HT-29 (cell line): ENCODE data around the gene ARL8A. TPM values are rescaled to one million over a fixed set of nuclear protein-coding genes. Genes with fewer than 3 reads are reported as not detected.
A peak's percentile ranks its signal among the peaks of the same experiment; 100 is the strongest.
"Not testable (repeated sequence)": the region's sequence is repeated elsewhere in the genome, so short reads cannot be mapped to it uniquely, and the experiment has no call there.

Experiments used
- DNase-seq: peaks from one replicate; pipeline ENCODE4 v3.0.0-alpha.2; 2015; ENCODE audit warnings: low spot score
- total RNA-seq: library from RNA; depleted of rRNA; stranded (reverse); fragments of >200 nt; shearing (Covaris generic); gene quantifications from 2 replicates; pipeline ENCODE4 v1.2.3, GENCODE V29; 2014; rRNA removed

The ARL8A gene
- total RNA-seq = 17.0 and 21.2 TPM in 2 replicates

DNA sequence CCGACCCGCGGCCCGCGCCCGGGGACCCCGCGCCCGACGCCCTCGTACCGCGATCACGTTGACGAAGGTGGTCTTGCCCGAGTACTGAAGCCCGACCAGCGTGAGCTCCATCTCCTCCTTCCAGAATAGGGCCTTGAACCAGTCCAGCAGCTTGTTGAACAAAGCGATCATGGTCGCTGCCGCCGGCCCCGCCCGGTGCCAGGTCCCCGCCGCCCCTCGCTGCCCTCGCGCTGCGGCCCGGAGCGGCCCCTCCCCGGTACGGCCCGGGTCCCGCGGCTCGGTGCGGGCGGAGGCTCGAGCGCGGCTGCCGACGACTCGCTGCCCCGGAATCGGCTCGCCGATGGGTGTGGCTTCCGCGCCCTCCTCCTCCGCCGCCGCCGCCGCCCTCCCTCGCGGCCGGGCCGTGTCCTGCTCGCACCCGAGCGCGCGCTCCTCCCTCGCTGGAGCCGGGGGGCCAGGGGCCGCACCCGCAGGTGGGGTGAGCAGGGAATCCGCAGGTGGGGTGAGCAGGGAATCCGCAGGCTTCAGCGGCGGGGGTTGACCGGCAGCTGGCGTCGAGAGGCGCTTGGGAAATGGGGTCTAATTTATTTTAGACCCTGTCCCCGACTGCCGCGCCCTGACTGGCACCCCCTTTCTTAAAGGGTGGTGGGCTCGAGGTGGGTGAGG, at the start of gene ARL8A:
TSS of gene ARL8A (minus strand) at position 336 of the 666 bp plus-strand sequence. CDS start at position 171, 165 bp downstream.
- DNase-seq = no peak

DNA sequence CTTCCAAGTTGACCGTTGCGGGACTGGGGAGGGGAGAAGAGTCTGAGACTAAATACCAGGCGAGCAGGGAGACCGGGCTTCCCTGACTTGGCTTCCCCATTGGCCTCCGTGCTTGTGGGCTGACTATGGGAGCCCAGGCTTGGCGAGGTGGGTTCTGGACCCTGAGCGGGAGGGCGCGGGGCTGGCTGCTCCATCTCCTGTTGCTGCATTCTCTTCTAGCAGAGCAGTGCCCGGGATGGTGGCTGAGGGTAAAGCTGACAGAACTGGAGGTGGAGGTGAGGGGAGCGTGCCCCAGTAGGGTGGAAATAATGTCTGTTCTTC, 49.8 kb upstream of the ARL8A start:
- DNase-seq = no peak

DNA sequence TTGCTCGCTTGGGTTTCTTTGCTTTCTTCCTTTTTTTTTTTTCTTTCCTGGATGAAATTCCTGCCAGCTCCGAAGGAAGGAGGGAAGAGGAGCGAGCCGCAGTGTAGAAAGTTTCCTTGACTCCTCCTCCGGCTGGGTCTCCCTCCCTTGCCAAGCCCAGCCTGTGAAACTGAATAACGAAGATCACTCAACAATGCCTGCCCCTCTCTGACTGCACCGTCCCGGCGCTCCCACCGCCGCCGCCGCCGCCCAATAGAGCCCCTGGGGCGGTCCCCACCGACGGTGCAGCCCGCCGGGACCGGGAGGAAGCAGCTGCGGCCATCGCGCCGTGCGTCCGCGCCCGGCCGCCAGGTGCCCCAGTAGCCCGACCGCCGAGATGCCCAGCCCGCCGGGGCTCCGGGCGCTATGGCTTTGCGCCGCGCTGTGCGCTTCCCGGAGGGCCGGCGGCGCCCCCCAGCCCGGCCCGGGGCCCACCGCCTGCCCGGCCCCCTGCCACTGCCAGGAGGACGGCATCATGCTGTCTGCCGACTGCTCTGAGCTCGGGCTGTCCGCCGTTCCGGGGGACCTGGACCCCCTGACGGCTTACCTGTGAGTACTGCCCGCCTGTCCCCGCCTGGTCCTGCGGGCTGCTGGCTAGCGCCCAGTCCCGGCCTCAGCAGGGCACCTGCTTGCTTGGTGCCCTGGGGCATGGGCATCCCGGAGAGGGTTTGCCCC, 49.2 kb upstream of the ARL8A start, which contains the start of gene LGR6:
TSS of gene LGR6 (plus strand) at position 186 of the 714 bp plus-strand sequence. CDS start at position 377, 191 bp downstream.
- no peak for DNase-seq

DNA sequence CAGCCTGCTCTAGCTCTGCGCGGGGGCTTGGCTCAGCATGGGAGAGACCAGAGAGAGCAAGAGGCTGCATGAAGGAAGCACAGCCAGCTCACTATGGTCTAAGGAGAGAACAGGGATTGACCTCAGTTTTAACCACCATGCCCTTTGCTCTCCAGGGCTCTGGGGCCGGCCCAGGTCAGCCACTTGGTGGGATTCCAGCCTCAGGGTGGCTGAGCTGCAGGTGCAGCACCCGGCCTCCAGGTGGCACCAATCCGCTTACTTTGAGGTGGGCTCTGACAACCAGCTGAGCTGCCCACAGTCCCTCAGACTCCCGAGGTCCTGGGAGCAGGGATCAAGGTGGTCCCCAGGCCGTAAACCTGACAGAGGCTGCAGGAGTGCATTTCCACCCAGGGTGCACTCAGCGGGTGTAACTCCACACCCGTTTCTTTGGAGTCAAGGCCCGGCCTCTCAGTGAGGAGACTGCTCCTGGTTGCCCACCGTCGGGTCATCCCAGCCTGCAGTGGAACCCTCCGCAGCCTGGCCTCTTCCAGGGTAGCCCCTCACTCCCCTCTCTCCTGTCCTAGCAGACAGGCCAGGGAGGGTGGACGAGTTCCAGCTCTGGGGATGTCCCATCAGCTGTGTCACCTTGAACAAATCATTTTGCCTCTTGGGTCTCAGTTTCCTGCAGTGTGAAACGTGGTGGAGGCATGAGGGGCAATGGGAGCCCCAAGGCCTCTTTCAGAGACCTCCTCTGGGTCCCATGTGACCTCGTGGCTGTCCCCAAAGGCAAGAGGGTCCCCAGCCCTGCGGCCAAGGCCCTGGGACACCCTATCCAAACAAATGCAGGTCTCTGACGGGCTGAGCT, 48.5 kb upstream of the ARL8A start:
- peak; percentile 66 for DNase-seq

DNA sequence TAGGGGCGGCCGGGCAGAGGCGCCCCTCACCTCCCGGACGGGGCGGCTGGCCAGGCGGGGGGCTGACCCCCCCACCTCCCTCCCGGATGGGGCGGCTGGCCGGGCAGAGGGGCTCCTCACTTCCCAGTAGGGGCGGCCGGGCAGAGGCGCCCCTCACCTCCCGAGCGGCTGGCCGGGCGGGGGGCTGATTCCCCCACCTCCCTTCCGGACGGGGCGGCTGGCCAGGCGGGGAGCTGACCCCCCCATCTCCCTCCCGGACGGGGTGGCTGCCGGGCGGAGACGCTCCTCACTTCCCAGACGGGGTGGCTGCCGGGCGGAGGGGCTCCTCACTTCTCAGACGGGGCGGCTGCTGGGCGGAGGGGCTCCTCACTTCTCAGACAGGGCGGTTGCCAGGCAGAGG, 46.9 kb upstream of the ARL8A start:
- DNase-seq = not testable (repeated sequence)

DNA sequence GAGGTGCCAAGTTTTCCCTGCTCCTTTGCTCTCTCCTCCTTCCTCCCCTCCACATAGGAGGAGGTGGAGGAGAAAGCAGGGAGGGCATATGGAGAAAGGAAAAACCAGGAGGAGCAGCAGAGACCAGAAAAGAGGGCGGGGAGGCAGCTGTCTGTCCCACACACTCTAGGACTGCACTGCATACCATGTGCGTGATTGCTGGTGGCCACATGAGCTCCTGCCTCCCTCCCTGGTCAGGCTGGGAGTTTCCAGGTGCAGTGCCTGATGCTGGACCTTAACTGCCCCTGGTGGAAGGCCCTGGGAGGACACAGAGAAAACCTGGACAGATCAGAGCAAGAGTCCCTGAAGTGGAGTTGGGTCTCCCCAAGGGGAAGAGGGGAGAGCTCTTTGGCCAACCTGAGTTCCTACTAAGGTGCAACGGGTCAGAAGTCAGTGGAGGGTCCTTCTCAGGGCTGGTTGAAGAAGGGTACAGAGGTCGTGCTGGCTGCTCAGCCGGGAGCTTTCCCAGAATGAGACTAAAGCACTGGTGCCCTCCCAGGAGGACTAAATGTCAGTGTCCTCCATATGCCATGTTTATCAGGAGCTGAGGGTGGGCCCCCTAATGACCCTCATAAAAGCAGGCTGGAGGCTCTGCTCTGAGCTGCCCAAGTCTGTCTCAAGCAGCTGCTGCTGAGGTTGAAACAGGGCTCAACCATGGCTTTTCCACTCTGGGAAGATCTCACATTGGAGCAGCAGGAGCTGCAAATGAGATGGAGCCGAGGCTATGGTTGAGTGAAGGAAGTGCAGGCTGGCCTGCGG, 45.6 kb upstream of the ARL8A start:
- peak; percentile 30 for DNase-seq

DNA sequence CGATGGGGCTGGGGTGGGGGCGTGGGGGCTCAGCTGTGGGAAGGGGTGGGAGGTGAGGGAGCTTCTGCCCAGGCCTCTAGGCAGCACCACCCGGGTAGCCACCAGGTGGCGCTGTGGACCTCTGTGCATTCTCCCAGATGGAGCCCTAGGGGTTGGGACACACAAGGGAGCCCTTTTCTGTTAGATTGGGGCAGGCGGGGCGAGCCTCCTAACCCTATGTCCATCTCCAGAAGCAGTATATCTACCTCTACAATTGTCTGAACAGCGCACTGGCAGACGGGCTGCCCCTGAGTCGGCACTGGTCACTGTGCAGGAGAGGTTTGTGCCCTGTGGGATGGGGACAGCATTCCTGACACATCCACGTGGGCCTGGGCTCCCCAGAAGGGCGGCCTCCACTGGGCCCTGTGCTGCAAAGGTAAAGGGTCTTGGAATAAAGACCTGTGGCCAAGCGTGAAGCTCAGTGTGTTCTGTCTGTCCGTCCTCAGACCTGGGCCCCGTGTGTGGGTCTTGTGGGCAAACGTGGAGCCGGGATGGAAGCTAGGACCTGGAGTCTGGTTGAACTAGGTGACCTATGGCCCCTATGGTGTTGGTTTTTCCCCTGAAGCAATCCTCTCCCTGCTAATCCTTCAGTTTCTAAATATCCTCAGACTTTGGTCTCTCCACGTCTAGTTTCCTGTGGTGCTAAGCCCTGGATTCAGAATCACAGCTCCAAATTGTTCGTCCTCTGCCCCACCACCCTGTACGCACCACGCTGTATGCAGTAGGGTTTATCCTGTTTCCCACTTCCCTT, 44.7 kb upstream of the ARL8A start:
- peak; percentile 84 for DNase-seq

DNA sequence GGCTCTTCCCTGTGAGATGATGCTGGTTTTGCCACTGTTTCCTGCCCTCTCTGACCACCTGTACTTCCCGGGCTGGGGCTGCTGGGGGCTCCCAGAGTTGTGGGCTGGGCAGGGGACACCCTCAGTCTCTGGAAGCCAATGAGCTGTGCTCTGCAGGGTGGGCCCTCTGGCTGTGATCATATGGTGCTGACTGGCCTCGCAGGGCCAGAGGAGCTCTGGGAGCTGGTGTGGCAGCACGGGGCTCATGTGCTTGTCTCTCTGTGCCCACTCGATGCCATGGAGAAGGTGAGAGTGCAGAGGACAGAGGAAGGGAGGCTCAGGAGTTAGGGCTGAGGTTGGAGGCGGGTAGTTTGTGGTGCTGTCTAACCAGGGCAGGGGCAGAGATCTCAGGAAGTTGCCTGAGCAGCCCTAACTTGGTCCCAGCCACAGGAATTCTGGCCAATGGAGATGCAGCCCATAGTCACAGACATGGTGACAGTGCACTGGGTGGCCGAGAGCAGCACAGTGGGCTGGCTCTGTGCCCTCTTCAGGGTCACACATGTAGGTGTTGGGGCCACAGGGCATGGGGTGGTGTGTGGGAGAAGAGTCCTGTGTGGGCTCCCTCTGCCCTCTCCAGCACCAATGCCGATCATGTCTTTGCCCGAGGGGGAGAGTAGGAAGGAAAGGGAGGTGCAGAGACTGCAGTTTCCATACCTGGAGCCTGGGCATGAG, 43.3 kb upstream of the ARL8A start:
- no peak for DNase-seq

DNA sequence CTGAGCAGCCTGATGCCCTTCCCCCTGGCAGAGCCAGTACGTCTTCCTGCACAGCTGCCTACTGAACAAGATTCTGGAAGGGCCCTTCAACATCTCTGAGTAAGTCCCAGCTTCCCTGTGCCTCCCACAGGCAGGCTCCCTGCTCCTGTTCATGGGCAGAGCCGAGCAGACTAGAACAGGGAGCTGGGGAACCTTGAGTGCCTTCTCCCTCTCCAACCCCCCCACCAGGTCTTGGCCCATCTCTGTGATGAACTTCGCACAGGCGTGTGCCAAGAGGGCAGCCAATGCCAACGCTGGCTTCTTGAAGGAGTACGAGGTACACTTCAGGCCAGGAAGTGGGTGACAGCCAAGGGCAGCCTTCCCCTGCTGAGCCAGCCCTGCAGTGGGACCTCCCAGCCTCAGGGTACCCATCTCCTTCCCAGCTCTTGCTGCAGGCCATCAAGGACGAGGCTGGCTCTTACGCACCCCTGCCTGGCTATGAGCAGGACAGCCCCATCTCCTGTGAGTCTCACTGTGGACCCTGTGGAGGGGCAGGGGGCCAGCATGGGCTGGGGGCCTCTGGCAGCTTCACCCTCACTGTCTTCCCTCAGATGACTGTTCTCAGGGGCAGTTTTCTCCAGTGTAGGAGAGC, 42.6 kb upstream of the ARL8A start:
- DNase-seq = no peak

DNA sequence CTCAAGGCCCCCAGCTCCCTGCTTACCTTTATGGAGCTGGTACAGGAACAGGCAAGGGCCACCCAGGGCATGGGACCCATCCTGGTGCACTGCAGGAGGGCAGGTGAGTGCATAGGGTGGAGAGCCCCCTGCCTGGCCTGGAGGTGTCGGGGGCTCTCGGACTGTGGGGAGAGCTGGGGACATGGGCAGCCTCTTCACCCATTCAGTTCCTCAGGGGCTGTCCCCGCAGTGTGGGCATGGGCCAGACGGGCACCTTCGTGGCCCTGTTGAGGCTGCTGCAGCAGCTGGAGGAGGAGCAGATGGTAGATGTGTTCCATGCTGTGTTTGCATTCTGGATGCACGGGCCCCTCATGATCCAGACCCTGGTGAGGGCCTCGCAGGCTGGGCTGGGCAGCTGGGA, 41.8 kb upstream of the ARL8A start:
- no peak for DNase-seq

DNA sequence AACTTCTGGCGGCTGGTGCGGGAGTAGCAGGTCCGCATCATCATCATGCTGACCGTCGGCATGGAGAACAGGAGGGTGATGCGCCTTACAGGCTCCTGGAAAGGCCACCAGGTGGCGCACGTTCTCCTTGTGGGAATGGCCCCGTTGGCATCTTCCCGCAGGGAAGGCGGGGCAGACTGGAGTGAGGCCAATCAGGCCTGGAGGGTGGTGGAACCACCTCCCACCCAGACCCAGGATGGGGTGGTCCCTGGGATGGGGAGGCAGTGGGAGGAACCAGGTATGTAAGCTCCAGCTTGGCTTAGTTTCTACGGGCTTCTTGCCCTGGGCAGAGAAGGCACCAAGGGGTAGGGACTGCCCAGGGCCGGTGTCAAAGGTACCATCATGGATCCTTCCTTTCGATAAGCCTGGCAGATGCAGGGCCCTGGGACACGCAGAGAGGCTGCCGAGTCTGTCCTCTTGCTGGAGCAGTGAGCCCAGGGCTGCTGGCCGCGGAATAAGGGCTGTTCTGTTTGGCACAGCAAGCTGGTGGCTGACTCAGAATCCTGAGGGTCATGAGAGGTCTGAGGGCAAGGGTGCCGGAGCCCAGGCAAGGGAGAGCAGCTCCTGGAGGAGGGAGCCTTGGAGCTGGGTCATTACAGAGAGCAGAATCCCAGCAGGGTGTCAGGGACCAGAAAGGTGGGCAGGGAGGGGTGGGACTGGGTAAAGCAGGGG, 40.4 kb upstream of the ARL8A start:
- DNase-seq = peak; percentile 96

DNA sequence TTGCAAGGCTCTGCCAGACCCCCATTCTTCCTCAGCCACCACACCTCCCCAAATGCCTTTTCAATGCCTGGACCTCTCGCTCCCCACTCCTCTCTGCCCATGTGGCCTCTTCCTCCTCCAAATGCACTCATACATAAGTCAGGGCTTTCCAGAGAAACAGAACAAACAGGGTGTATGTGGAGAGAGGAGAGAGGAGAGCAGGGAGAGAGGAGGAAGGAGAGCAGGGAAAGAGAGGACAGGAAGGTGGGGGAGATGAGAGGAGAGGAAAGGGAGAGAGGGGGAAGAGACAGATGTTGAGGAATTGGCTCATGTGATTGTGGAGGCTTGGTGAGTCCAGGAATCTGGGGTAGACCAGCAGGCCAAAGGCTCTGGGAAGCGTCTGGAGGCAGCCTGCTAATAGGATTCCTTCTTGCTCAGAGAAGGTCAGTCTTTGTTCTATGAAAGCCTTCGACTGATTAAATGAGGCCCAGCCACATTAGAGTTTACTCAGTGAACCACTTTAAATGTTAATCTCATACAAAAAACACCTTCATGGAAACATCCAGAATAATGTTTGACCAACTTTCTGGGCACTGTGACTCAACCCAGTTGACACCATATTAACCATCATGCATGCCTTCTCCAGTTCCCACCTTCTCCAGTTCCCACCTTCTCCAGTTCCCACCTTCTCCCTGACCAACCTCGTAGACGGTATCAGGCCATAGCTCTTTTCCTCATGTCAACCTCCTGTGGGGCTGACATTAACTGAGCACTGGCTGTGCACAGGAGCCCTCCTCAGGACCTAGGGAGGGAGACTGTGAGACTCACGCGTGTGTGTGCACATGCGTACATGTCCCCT, 37.7 kb upstream of the ARL8A start:
- DNase-seq = no peak

DNA sequence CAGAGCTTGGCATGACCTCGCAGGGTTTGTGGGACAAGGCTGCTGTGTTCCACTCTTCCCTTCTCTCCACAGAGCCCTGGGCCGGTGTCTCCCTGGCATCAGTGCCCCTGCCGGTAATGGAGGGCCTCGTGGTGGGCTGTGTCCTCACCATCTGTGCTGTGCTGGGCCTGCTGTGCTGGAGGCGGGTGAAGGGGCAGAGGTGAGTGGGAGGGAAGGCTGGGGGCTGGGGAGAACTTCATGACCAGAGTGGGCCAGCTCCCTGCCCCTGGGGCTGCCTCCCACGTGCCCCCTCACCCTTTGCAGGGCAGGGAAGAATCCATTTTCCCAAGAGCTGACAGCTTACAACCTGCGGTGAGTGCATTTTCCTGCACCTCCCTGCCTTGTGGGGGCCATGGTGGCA, 37.0 kb upstream of the ARL8A start:
- no peak for DNase-seq

DNA sequence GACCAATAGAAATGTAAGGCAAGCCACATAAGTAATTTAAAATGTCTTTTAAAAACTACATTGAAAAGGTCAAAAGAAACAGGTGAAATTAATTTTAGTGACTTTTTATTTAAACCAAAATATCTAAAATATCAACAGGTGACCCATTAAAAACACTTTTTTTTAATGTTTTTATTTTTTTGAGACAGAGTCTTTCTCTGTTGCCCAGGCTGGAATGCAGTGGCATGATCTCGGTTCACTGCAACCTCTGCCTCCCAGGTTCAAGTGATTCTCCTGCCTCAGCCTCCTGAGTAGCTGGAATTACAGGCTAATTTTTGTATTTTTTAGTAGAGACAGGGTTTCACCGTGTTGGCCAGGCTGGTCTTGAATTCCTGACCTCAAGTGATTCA, 36.2 kb upstream of the ARL8A start:
- DNase-seq = not testable (repeated sequence)

DNA sequence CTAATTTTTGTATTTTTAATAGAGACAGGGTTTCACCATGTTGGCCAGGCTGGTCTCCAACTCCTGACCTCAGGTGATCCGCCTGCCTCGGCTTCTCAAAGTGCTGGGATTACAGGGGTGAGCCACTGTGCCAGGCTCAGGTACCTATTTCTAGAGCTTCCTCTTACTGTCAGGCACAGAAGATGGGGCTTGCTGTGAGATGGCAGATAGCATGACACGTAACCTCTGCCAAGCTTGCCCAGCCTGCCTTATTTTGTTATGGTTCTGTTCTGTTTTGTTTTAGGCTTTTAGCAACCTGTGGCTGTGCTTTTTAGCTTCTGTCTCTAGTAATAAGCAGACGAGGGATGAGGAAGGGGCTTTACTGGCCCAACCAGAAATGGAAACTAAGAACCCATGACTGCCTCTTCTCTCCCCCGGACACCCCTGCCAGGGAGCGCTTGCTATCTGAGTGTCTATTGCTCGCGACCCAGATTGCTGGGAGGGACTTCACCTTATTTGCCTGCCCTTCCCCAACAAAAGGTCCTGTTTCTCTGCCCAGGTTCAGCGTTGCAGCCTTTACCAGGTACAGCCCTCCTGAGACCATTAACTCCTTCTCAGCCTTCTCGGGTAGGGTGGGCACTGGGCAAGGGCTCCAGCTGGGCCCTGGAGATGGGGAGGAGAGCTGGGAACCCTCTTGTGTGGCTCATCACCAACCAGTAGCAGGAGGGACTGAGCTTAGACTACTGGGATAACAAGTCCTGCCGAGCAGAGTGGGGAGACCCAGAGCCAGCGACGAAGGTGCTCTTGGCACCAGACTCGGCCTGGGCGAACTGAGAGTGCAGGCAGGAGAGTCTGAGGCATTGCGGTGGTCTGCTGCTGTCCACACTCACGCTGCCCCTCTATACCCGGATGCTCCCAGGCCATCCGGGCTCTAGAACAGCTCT, 35.6 kb upstream of the ARL8A start:
- no peak for DNase-seq

DNA sequence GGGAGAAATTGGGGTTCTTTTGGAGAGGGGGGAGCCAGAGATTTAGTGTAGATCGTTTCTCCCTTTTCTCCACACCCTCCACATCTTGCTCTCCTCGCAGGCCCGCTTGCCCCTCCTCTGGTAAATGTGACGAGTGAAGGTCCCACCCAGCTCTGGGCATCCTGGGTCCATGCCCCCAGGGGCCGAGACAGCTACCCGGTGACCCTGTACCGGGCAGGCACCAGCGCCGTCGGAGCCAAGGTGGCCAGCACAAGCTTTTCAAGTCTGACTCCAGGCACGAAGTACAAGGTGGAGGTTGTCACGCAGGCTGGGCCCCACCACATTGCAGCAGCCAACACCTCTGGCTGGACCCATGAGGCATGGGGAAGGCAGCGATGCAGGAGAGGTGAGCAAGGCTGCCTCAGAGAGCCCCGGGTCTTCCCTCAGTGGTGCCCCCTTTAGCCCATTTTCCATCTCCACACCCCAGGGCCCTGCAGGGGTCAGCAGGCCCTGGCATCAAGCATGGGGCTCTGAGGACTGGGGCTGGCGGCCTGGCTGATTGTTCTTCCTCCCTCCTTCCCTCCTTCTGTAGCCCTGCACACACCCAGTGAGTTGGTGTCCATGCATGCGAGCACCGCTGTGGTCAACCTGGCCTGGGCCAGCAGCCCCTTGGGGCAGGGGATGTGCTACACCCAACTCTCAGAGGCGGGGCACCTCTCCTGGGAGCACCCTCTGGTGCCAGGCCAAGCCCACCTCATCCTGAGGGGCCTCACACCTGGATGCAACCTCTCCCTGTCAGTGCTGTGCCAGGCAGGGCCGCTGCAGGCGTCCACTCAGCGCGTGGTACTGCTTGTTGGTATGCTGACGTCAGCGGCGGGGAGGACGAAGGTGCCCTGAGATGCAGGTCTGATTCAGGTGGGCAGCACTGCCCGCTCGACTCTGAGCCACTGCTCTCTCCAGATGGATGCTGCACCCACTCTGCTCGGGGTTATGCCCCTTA, 32.7 kb upstream of the ARL8A start:
- no peak for DNase-seq
